ENCODE measurements around the gene SASH1. TPM values are rescaled to one million over a fixed set of nuclear protein-coding genes. Genes with fewer than 3 reads are reported as not detected.

Gene SASH1
- total and polyA plus RNA-seq, 2 of the 8 experiments (the other 6 are each of a cell fraction or from before 2014, with no cell fraction given), result 6.0 to 20.2 TPM

DNA sequence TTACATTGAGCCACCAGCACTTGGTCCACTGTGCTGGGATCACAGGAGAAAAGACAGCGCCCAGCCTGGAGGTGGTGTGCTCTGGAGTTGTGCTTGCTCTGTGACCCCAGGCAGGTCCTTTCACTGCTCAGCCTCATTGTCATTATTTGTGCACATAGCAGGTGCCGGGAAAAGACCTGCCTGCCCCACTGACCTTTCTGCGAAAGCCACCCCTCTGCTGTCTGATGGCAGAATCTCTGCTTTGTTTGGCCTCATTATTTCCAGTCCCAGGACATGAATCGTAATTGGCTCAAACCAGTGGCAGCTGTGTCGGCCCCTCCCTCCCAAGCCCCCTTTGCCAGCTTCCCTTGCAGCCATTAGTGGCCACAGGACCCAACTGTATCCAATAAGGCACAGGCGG is 219.0 kb downstream of the SASH1 start:
- H3K79me2 ChIP-seq (ENCODE audit: control insufficient read depth in 1 of 2, insufficient read depth in 2 of 2, low read length in 2 of 2), result no peaks in the 10 kb centered on the region
- no peaks in the 10 kb centered on the region; the same call in none of the 2 replicates for H3K23me2 ChIP-seq (ENCODE audit: low read depth, low read length)
- H3K9ac ChIP-seq (replicated peaks in 1 of 4; ENCODE audit: extremely low read depth in 1 of 4, low read depth in 3 of 4, low read length in 3 of 4), result no peak overlapping the region
- no peak overlapping the region for H3K4me3 ChIP-seq (ENCODE audit: extremely low read depth in 1 of 4, insufficient read depth in 2 of 4, low read depth in 3 of 4, low read length in 4 of 4)
- H2BK5ac ChIP-seq (ENCODE audit: low read depth, low read length), result no peak overlapping the region
- H3K18ac ChIP-seq (ENCODE audit: extremely low read depth, low read length), result no peak overlapping the region
- no peak for FAIRE-seq
- no peak overlapping the region for H4K8ac ChIP-seq (ENCODE audit: extremely low read depth, insufficient read depth, low read length)
- H2BK12ac ChIP-seq (ENCODE audit: low read depth, low read length), result no peak overlapping the region
- H4K5ac ChIP-seq (ENCODE audit: insufficient read length, low read depth, low read length), result no peak overlapping the region
- H2BK120ac ChIP-seq (replicated peaks; ENCODE audit: low read depth, low read length), result no peak overlapping the region
- ChIA-PET CTCF (ENCODE audit: partially characterized antibody) (interaction anchor here (1.3 to 5.2 kb wide), 2 partner anchors 16 to 396 kb away, joined by 3 to 26 read pairs; no protein-coding TSS in a partner anchor), POLR2A (ENCODE audit: partially characterized antibody) (no interaction called here)
- no peak overlapping the region for H3K23ac ChIP-seq (ENCODE audit: insufficient read length)
- no peak overlapping the region for H3K4ac ChIP-seq (replicated peaks; ENCODE audit: insufficient read length, low read depth, low read length)
- no peak overlapping the region for H2BK15ac ChIP-seq (ENCODE audit: low read length)
- DNase-seq (ENCODE audit: low read depth in 1 of 2, low spot score in 2 of 2), result no peak
- no peak overlapping the region for H3K56ac ChIP-seq (replicated peaks; ENCODE audit: insufficient read length, low read depth, low read length)
- peaks cover 0 to 10% (median 6%) of the 10 kb centered on the region in 4 experiments; a peak in 5 of 7 replicates for H3K27me3 ChIP-seq (replicated peaks in 1 of 4; ENCODE audit: control insufficient read depth in 3 of 4, extremely low read depth in 1 of 4, insufficient read depth in 3 of 4, low read length in 3 of 4)
- H3K4me2 ChIP-seq (ENCODE audit: insufficient read depth in 1 of 2, low read depth in 2 of 2, low read length in 2 of 2), result no peak overlapping the region
- no peak overlapping the region for H2AK5ac ChIP-seq (ENCODE audit: low read depth, low read length)
- no peaks in the 10 kb centered on the region for H3K4me1 ChIP-seq (replicated peaks in 1 of 4; ENCODE audit: control insufficient read depth in 3 of 4, insufficient read depth in 4 of 4, low read length in 3 of 4)
- H2BK20ac ChIP-seq (ENCODE audit: low read length), result no peak overlapping the region
- H3K27ac ChIP-seq (ENCODE audit: low read depth, low read length), result no peak overlapping the region
- no peaks in the 10 kb centered on the region for H3K79me1 ChIP-seq (ENCODE audit: low read depth, low read length)
- no peaks in the 10 kb centered on the region for H3K36me3 ChIP-seq (ENCODE audit: control insufficient read depth in 2 of 4, insufficient read depth in 4 of 4, low read length in 3 of 4)
- H3K14ac ChIP-seq (ENCODE audit: insufficient read length), result no peak overlapping the region
- H4K20me1 ChIP-seq (replicated peaks in 1 of 2; ENCODE audit: control insufficient read depth in 1 of 2, insufficient read depth in 2 of 2, low read length in 2 of 2), result no peaks in the 10 kb centered on the region
- WGBS, 2 experiments (ENCODE audit: extremely low coverage in 1 of 2, insufficient coverage in 1 of 2, insufficient read length in 1 of 2, insufficient replicate concordance in 2 of 2, low coverage in 1 of 2, low lambda C conversion rate in 2 of 2, missing lambda C conversion rate in 1 of 2), result 86% methylated on average over 5 of the region's 6 CpGs; no CpG with 5 or more reads in 1 of the 2 experiments
- H3K9me3 ChIP-seq (ENCODE audit: insufficient read depth in 2 of 2, low read depth in 1 of 2, low read length in 1 of 2), result peaks cover 0 to 6% of the 10 kb centered on the region in 2 experiments; a peak in 2 of 4 replicates
- no peak overlapping the region for H4K91ac ChIP-seq (replicated peaks; ENCODE audit: insufficient read length, low read length)
- H2AFZ ChIP-seq (ENCODE audit: low read length), result no peak overlapping the region
- TF ChIP-seq MAFK (IDR thresholded peaks at IDR 0.05; ENCODE audit: low read depth, low read length) (no peak), JUN (IDR thresholded peaks at IDR 0.05; ENCODE audit: low read depth, low read length) (no peak), EP300 (IDR thresholded peaks at IDR 0.05; ENCODE audit: borderline replicate concordance in 1 of 2, low read depth in 2 of 2, low read length in 2 of 2) (no peak), SAP30 (IDR thresholded peaks at IDR 0.05; ENCODE audit: insufficient read depth, insufficient replicate concordance, low read length) (no peak), KDM1A (IDR thresholded peaks at IDR 0.05; ENCODE audit: borderline replicate concordance, low read length) (no peak), MAX (IDR thresholded peaks at IDR 0.05) (no peak), CBX8 (IDR thresholded peaks at IDR 0.05; ENCODE audit: borderline replicate concordance, low read depth, low read length) (no peak), BCL11A (IDR thresholded peaks at IDR 0.05; ENCODE audit: low read depth in 2 of 2, low read length in 2 of 2) (no peak), KDM4A (IDR thresholded peaks at IDR 0.05; ENCODE audit: low read depth, low read length, severe bottlenecking) (no peak)
- TF ChIP-seq, protein P1, sequence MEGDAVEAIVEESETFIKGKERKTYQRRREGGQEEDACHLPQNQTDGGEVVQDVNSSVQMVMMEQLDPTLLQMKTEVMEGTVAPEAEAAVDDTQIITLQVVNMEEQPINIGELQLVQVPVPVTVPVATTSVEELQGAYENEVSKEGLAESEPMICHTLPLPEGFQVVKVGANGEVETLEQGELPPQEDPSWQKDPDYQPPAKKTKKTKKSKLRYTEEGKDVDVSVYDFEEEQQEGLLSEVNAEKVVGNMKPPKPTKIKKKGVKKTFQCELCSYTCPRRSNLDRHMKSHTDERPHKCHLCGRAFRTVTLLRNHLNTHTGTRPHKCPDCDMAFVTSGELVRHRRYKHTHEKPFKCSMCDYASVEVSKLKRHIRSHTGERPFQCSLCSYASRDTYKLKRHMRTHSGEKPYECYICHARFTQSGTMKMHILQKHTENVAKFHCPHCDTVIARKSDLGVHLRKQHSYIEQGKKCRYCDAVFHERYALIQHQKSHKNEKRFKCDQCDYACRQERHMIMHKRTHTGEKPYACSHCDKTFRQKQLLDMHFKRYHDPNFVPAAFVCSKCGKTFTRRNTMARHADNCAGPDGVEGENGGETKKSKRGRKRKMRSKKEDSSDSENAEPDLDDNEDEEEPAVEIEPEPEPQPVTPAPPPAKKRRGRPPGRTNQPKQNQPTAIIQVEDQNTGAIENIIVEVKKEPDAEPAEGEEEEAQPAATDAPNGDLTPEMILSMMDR (IDR thresholded peaks at IDR 0.05; ENCODE audit: control extremely low read depth in 1 of 3, insufficient read depth in 1 of 3, low read depth in 1 of 3, low read length in 3 of 3), result no peak

Data from H1 (cell line).